Keratinocyte (primary cell): ENCODE measurements around the gene SETDB1. TPM values are rescaled to one million over a fixed set of nuclear protein-coding genes. Genes with fewer than 3 reads are reported as not detected.

Experiments used
- DNase-seq: peaks from one replicate; pipeline ENCODE4 v3.0.0-alpha.2; 2011; ENCODE audit warnings: low read depth, missing footprints, low spot score
- FAIRE-seq: peaks from 2 replicates; lab custom pipeline; 2011; peaks lifted over from hg19 to GRCh38; lab: Jason Lieb, UNC
- H2AFZ ChIP-seq: 2 replicates; pipeline ENCODE4 v1.6.0; 2012; ENCODE audit warnings: low read length, control low read depth, inconsistent platforms; ENCODE audit not compliant: control insufficient read depth
- H3K27ac ChIP-seq: 2 replicates; pipeline ENCODE4 v1.5.1; 2011; ENCODE audit warnings: low read length; ENCODE audit not compliant: control insufficient read depth, insufficient read depth
- H3K27me3 ChIP-seq: 3 replicates; pipeline ENCODE4 v1.6.0; 2011; ENCODE audit warnings: low read length; ENCODE audit not compliant: control insufficient read depth, insufficient read depth; ENCODE audit errors: extremely low read depth
- H3K36me3 ChIP-seq, 2 experiments: 2 replicates in 1 of 2; 3 replicates in 1 of 2; pipeline ENCODE4 v1.5.1; 2011; ENCODE audit warnings: low read length in 2 of 2, mild to moderate bottlenecking in 1 of 2; ENCODE audit not compliant: control insufficient read depth in 2 of 2, insufficient read depth in 2 of 2; ENCODE audit errors: extremely low read depth in 1 of 2
- H3K4me1 ChIP-seq: 3 replicates; pipeline ENCODE4 v1.5.1; 2011; ENCODE audit warnings: low read length; ENCODE audit not compliant: control insufficient read depth, insufficient read depth; ENCODE audit errors: extremely low read depth
- H3K4me2 ChIP-seq: 3 replicates; pipeline ENCODE4 v1.6.0; 2011; ENCODE audit warnings: low read depth, low read length; ENCODE audit not compliant: control insufficient read depth, insufficient read depth; ENCODE audit errors: extremely low read depth
- H3K4me3 ChIP-seq, 3 experiments: fragments of 200-600 bp in 1 of 3; sonication (generic) in 1 of 3; 2 replicates in 2 of 3; 3 replicates in 1 of 3; pipeline ENCODE4 v1.5.1; 2011 to 2016; ENCODE audit warnings: low read length in 3 of 3, mild to moderate bottlenecking in 3 of 3, control low read depth in 2 of 3, inconsistent platforms in 1 of 3, low read depth in 1 of 3, mixed read lengths in 1 of 3, mixed run types in 1 of 3, moderate library complexity in 1 of 3; ENCODE audit not compliant: control insufficient read depth in 2 of 3, insufficient read depth in 2 of 3; ENCODE audit errors: extremely low read depth in 1 of 3
- H3K79me2 ChIP-seq: 2 replicates; pipeline ENCODE4 v1.6.0; 2012; ENCODE audit warnings: low read length; ENCODE audit not compliant: control insufficient read depth, insufficient read depth
- H3K9ac ChIP-seq: 3 replicates; pipeline ENCODE4 v1.6.0; 2011; ENCODE audit warnings: low read length; ENCODE audit not compliant: control insufficient read depth, insufficient read depth; ENCODE audit errors: extremely low read depth
- H3K9me1 ChIP-seq: 3 replicates; pipeline ENCODE4 v1.6.0; 2011; ENCODE audit warnings: low read length; ENCODE audit not compliant: control insufficient read depth, insufficient read depth; ENCODE audit errors: extremely low read depth
- H3K9me3 ChIP-seq: 2 replicates; pipeline ENCODE4 v1.5.1; 2012; ENCODE audit warnings: low read depth, low read length; ENCODE audit not compliant: control insufficient read depth
- H4K20me1 ChIP-seq: 3 replicates; pipeline ENCODE4 v1.6.0; 2011; ENCODE audit warnings: low read length; ENCODE audit not compliant: control insufficient read depth, insufficient read depth; ENCODE audit errors: extremely low read depth
- CTCF ChIP-seq, 3 experiments: IDR thresholded peaks in 1 of 3; conservative IDR thresholded peaks in 1 of 3; optimal IDR thresholded peaks in 1 of 3; 2 replicates in 2 of 3; 3 replicates in 1 of 3; pipeline versions ENCODE3 to v1.5.1; 2011; ENCODE audit warnings: low read length in 3 of 3, mild to moderate bottlenecking in 3 of 3, moderate library complexity in 2 of 3, control low read depth in 1 of 3, inconsistent platforms in 1 of 3; ENCODE audit not compliant: insufficient read depth in 2 of 3; ENCODE audit errors: extremely low read depth in 1 of 3
- EZH2 ChIP-seq: IDR thresholded peaks from one replicate; pipeline ENCODE4 v1.6.1; 2012; ENCODE audit warnings: inconsistent platforms, mild to moderate bottlenecking, low read length, moderate library complexity
- dilution Hi-C: fragments of 300-500 bp; cut with MboI; formaldehyde crosslinking; loops from one replicate; pipeline ENCODE4 v1.7.0; 2020; ENCODE audit warnings: low sequenced_read_pairs; ENCODE audit not compliant: extremely low pct_ligation_motif_present
- polyA plus RNA-seq, 5 experiments: library from polyadenylated mRNA; depleted of rRNA in 3 of 5; stranded (reverse) in 3 of 5; stranded (forward) in 1 of 5; unstranded in 1 of 5; fragments of >200 nt; gene quantifications; 1 replicate in 1 of 5; 2 replicates in 3 of 5; 3 replicates in 1 of 5; pipeline versions ENCODE4 v1.2.1 to v1.2.3, GENCODE V29; 2011 to 2012; ENCODE audit warnings: missing spikeins in 2 of 5, low read depth in 1 of 5, low replicate concordance in 1 of 5

The SETDB1 gene
- polyA plus RNA-seq, 1 donor (not counting 4 experiments of a cell fraction or from before 2014, with no cell fraction given) = 31.3 TPM

GRCh38 chr1:151009674-151010345 is 83.6 kb downstream of the SETDB1 start:
- Histone ChIP-seq H3K9me3 (no peaks in the 10 kb centered on the region), H3K27me3 (no peaks in the 10 kb centered on the region), H3K4me1 (peaks cover 38% of the 10 kb centered on the region), H3K4me3 (no peak overlapping the region), H2AFZ (no peak overlapping the region), H3K36me3 (peaks cover 0 to 4% of the 10 kb centered on the region in 2 experiments), H4K20me1 (no peaks in the 10 kb centered on the region), H3K9ac (no peak overlapping the region), H3K27ac (no peak overlapping the region), H3K9me1 (peaks cover 2% of the 10 kb centered on the region), H3K4me2 (peak overlapping the region; percentile 91), H3K79me2 (no peaks in the 10 kb centered on the region)
- DNase-seq (no peak), FAIRE-seq (no peak)
- TF ChIP-seq EZH2 (no peak), CTCF (optimal IDR thresholded peaks at IDR 0.05 in 1 of 3, IDR thresholded peaks at IDR 0.05 in 1 of 3, conservative IDR thresholded peaks at IDR 0.05 in 1 of 3; ENCODE audit: extremely low read depth in 1 of 3, insufficient read depth in 2 of 3, low read length in 3 of 3) (no peak)
- dilution Hi-C loops = no loop called here

GRCh38 chr1:151010346-151010726 is 84.2 kb downstream of the SETDB1 start:
- dilution Hi-C loops = no loop called here
- H3K79me2 ChIP-seq = no peaks in the 10 kb centered on the region
- no peak for FAIRE-seq
- no peak overlapping the region for H2AFZ ChIP-seq
- no peaks in the 10 kb centered on the region for H4K20me1 ChIP-seq
- H3K27me3 ChIP-seq = no peaks in the 10 kb centered on the region
- no peak overlapping the region for H3K9ac ChIP-seq
- H3K4me3 ChIP-seq = no peak overlapping the region
- H3K27ac ChIP-seq = no peak overlapping the region
- peaks cover 2% of the 10 kb centered on the region for H3K9me1 ChIP-seq
- H3K36me3 ChIP-seq = peaks cover 0 to 4% of the 10 kb centered on the region in 2 experiments
- TF ChIP-seq CTCF (optimal IDR thresholded peaks at IDR 0.05 in 1 of 3, IDR thresholded peaks at IDR 0.05 in 1 of 3, conservative IDR thresholded peaks at IDR 0.05 in 1 of 3; ENCODE audit: extremely low read depth in 1 of 3, insufficient read depth in 2 of 3, low read length in 3 of 3) (no peak), EZH2 (no peak)
- peaks cover 36% of the 10 kb centered on the region for H3K4me1 ChIP-seq
- no peak overlapping the region for H3K4me2 ChIP-seq
- no peaks in the 10 kb centered on the region for H3K9me3 ChIP-seq
- no peak for DNase-seq
